ENCODE data around the gene KLHL13. TPM values are rescaled to one million over a fixed set of nuclear protein-coding genes. Genes with fewer than 3 reads are reported as not detected.
"Not testable (repeated sequence)": the region's sequence is repeated elsewhere in the genome, so short reads cannot be mapped to it uniquely, and the experiment has no call there.

Gene KLHL13
- total RNA-seq, 2 donors from 2014 or later, result 8.9 to 10.7 TPM

GRCh38 chrX:117936118-117936517 is 180.5 kb downstream of the KLHL13 start:
- Histone ChIP-seq H3K36me3 (no peaks in the 10 kb centered on the region), H3K27me3 (replicated peaks; ENCODE audit: insufficient read depth) (no peaks in the 10 kb centered on the region), H3K4me1 (replicated peaks) (no peaks in the 10 kb centered on the region), H3K27ac (no peak overlapping the region), H3K4me3 (no peak overlapping the region), H3K9me3 (no peaks in the 10 kb centered on the region)
- no peak for DNase-seq (ENCODE audit: low spot score)
- 69% methylated on average over 2 of the region's 2 CpGs for WGBS
- intact Hi-C loops (cut with DNase I), result no loop called here
- TF ChIP-seq POLR2A (IDR thresholded peaks at IDR 0.05), result no peak
- no peak for TF ChIP-seq POLR2AphosphoS5 (IDR thresholded peaks at IDR 0.05)
- TF ChIP-seq, protein P1, sequence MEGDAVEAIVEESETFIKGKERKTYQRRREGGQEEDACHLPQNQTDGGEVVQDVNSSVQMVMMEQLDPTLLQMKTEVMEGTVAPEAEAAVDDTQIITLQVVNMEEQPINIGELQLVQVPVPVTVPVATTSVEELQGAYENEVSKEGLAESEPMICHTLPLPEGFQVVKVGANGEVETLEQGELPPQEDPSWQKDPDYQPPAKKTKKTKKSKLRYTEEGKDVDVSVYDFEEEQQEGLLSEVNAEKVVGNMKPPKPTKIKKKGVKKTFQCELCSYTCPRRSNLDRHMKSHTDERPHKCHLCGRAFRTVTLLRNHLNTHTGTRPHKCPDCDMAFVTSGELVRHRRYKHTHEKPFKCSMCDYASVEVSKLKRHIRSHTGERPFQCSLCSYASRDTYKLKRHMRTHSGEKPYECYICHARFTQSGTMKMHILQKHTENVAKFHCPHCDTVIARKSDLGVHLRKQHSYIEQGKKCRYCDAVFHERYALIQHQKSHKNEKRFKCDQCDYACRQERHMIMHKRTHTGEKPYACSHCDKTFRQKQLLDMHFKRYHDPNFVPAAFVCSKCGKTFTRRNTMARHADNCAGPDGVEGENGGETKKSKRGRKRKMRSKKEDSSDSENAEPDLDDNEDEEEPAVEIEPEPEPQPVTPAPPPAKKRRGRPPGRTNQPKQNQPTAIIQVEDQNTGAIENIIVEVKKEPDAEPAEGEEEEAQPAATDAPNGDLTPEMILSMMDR (IDR thresholded peaks at IDR 0.05), result no peak

DNA sequence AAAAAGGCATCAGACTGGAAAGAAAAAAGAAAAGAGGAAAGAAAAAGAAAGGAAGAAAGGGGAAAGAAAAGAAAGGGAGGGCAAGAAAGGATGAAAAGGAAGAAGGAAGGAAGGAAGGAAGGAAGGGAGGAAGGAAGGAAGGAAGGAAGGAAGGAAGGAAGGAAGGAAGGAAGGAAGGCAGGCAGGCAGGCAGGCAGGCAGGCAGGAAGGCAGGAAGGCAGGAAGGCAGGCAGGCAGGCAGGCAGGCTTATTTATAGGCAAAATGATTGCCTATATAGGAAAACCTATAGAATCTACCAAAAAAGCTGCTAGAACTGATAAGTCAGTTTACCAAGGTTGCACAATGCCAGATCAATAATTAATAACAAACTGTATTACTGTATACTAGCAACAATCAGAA is 186.5 kb downstream of the KLHL13 start:
- H3K27me3 ChIP-seq (replicated peaks; ENCODE audit: insufficient read depth); DNase-seq (ENCODE audit: low spot score); H3K4me1 ChIP-seq (replicated peaks); intact Hi-C loops (cut with DNase I); H3K4me3 ChIP-seq; H3K27ac ChIP-seq; H3K36me3 ChIP-seq; H3K9me3 ChIP-seq: not testable (repeated sequence)

GRCh38 chrX:117919755-117920154 is 196.9 kb downstream of the KLHL13 start:
- Histone ChIP-seq H3K9me3 (no peaks in the 10 kb centered on the region), H3K27me3 (replicated peaks; ENCODE audit: insufficient read depth) (no peaks in the 10 kb centered on the region), H3K36me3 (no peaks in the 10 kb centered on the region), H3K4me1 (replicated peaks) (no peaks in the 10 kb centered on the region), H3K27ac (no peak overlapping the region), H3K4me3 (no peak overlapping the region)
- DNase-seq (ENCODE audit: low spot score), result no peak
- intact Hi-C loops (cut with DNase I), result no loop called here
- TF ChIP-seq, protein P1 (IDR thresholded peaks at IDR 0.05), result no peak
- 81% methylated on average over 1 of the region's 1 CpG for WGBS

DNA sequence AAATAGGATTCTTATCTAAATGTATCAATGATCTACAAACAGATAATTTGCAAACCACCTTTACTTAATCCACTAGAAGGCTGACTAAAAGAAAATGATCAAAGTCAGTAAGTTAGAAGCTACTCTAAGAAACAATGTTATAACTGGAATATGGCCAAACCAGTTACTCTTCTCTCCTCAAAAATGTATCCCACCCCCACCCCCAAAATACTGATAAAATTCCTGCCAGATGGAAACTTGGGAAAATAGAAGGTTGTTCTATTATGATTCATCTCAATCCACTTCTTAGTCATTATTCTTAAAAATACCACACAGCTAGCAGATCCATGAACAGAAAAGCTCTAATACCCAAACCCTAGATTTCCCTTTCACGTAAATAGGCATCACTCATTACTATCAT is 206.4 kb downstream of the KLHL13 start:
- 100% methylated on average over 1 of the region's 1 CpG for WGBS
- intact Hi-C loops (cut with DNase I), result no loop called here

GRCh38 chrX:117898226-117898625 is 218.4 kb downstream of the KLHL13 start:
- 57% methylated on average over 1 of the region's 1 CpG for WGBS
- Histone ChIP-seq H3K27me3 (replicated peaks; ENCODE audit: insufficient read depth) (no peaks in the 10 kb centered on the region), H3K9me3 (no peaks in the 10 kb centered on the region), H3K4me1 (replicated peaks) (no peaks in the 10 kb centered on the region), H3K27ac (no peak overlapping the region), H3K36me3 (no peaks in the 10 kb centered on the region), H3K4me3 (no peak overlapping the region)
- TF ChIP-seq, protein P1 (IDR thresholded peaks at IDR 0.05), result no peak
- TF ChIP-seq POLR2AphosphoS5 (IDR thresholded peaks at IDR 0.05), result no peak
- no peak for TF ChIP-seq POLR2A (IDR thresholded peaks at IDR 0.05)
- no peak for DNase-seq (ENCODE audit: low spot score)
- intact Hi-C loops (cut with DNase I), result no loop called here

More for the DNA sequence above, 206.4 kb downstream of the KLHL13 start:
- DNase-seq (ENCODE audit: low spot score), result no peak
- H3K36me3 ChIP-seq, result no peaks in the 10 kb centered on the region
- H3K4me3 ChIP-seq, result no peak overlapping the region
- TF ChIP-seq, protein P1 (IDR thresholded peaks at IDR 0.05), result no peak
- no peak for TF ChIP-seq POLR2A (IDR thresholded peaks at IDR 0.05)
- no peak for TF ChIP-seq POLR2AphosphoS5 (IDR thresholded peaks at IDR 0.05)
- H3K9me3 ChIP-seq, result no peaks in the 10 kb centered on the region
- H3K27me3 ChIP-seq (replicated peaks; ENCODE audit: insufficient read depth), result no peaks in the 10 kb centered on the region
- H3K4me1 ChIP-seq (replicated peaks), result no peaks in the 10 kb centered on the region
- H3K27ac ChIP-seq, result no peak overlapping the region

Data from prostate gland (tissue), 2 donors.